22Rv1 (cell line): ENCODE measurements around the gene NUDT8.
"Not testable (repeated sequence)": the region's sequence is repeated elsewhere in the genome, so short reads cannot be mapped to it uniquely, and the experiment has no call there.

ENCODE experiments used
- CTCF ChIP-seq: fragments of 450-650 bp; IDR thresholded peaks from 2 replicates; pipeline ENCODE4 v1.5.1; 2017; ENCODE audit warnings: mild to moderate bottlenecking
- ZFX ChIP-seq: fragments of 450-650 bp; IDR thresholded peaks from 2 replicates; pipeline ENCODE4 v1.6.1; 2017; ENCODE audit warnings: antibody characterized with exemption, borderline replicate concordance

- not testable (repeated sequence) for TF ChIP-seq CTCF, ZFX
Measured at GRCh38 chr11:67622905-67623304, 6.8 kb downstream of the NUDT8 start.
